ENCODE results near the gene KLK3.

The KLK3 gene

GRCh38 chr19:50869479-50869878, 14.8 kb downstream of the KLK3 start:
- TF ChIP-seq FOXP2 (optimal IDR thresholded peaks at IDR 0.05; ENCODE audit: control extremely low read depth, extremely low read length, insufficient read depth) (no peak), EZH2 (IDR thresholded peaks at IDR 0.05) (no peak), POLR2AphosphoS5 (IDR thresholded peaks at IDR 0.05; ENCODE audit: borderline replicate concordance, low read depth, low read length) (no peak)
- Histone ChIP-seq H3K9me3 (ENCODE audit: low read depth, low read length) (no peaks in the 10 kb centered on the region), H3K36me3 (ENCODE audit: insufficient read depth, low read length) (no peaks in the 10 kb centered on the region), H3K27ac (no peak overlapping the region), H3K4me3 (no peak overlapping the region), H3K9ac (ENCODE audit: insufficient read length) (no peak overlapping the region)
- DNase-seq (ENCODE audit: low read depth, low spot score) = no peak

GRCh38 chr19:50870417-50871089, 15.8 kb downstream of the KLK3 start:
- TF ChIP-seq EZH2 (IDR thresholded peaks at IDR 0.05) (no peak), FOXP2 (optimal IDR thresholded peaks at IDR 0.05; ENCODE audit: control extremely low read depth, extremely low read length, insufficient read depth) (no peak), POLR2AphosphoS5 (IDR thresholded peaks at IDR 0.05; ENCODE audit: borderline replicate concordance, low read depth, low read length) (no peak)
- DNase-seq (ENCODE audit: low read depth, low spot score) = no peak
- Histone ChIP-seq H3K9ac (ENCODE audit: insufficient read length) (no peak overlapping the region), H3K36me3 (ENCODE audit: insufficient read depth, low read length) (no peaks in the 10 kb centered on the region), H3K4me3 (no peak overlapping the region), H3K27ac (no peak overlapping the region), H3K9me3 (ENCODE audit: low read depth, low read length) (no peaks in the 10 kb centered on the region)

- Histone ChIP-seq H3K36me3 (ENCODE audit: insufficient read depth, low read length) (no peaks in the 10 kb centered on the region), H3K27ac (no peak within 1 kb of the TSS), H3K4me3 (no peak within 1 kb of the TSS), H3K9ac (ENCODE audit: insufficient read length) (no peak within 1 kb of the TSS), H3K9me3 (ENCODE audit: low read depth, low read length) (no peaks in the 10 kb centered on the region)
- TF ChIP-seq FOXP2 (optimal IDR thresholded peaks at IDR 0.05; ENCODE audit: control extremely low read depth, extremely low read length, insufficient read depth) = no peak
- no peak for TF ChIP-seq POLR2AphosphoS5 (IDR thresholded peaks at IDR 0.05; ENCODE audit: borderline replicate concordance, low read depth, low read length)
- no peak for TF ChIP-seq EZH2 (IDR thresholded peaks at IDR 0.05)
- no peak for DNase-seq (ENCODE audit: low read depth, low spot score)
Observed at GRCh38 chr19:50873056-50873455, 18.3 kb downstream of the KLK3 start, which contains the start of gene KLK2. TSS of gene KLK2 (plus strand) at chr19:50873439. CDS start at chr19:50873474, 35 bp downstream.

DNA sequence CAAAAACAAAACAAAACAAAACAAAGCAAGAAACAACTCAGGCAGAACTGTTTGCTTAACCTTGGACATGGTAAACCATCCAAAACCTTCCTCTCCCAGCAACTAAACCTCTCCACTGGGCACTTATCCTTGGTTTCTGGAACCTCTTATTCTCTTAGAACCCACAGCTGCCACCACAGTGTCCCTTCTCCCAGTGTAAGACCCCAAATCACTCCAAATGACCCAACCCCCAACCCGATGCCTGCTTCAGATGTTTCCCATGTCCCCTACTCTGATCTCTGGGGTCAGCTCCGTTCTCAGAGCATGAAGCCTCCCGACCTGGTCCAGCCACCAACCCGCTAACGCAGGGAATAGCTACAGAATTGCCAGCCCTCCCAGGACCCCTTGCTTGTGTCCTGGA, 19.5 kb downstream of the KLK3 start:
- no peak overlapping the region for H3K9ac ChIP-seq (ENCODE audit: insufficient read length)
- no peak for DNase-seq (ENCODE audit: low read depth, low spot score)
- H3K4me3 ChIP-seq = no peak overlapping the region
- H3K27ac ChIP-seq = no peak overlapping the region
- TF ChIP-seq POLR2AphosphoS5 (IDR thresholded peaks at IDR 0.05; ENCODE audit: borderline replicate concordance, low read depth, low read length) = no peak
- no peak for TF ChIP-seq EZH2 (IDR thresholded peaks at IDR 0.05)
- no peak for TF ChIP-seq FOXP2 (optimal IDR thresholded peaks at IDR 0.05; ENCODE audit: control extremely low read depth, extremely low read length, insufficient read depth)
- H3K36me3 ChIP-seq (ENCODE audit: insufficient read depth, low read length) = no peaks in the 10 kb centered on the region
- H3K9me3 ChIP-seq (ENCODE audit: low read depth, low read length) = no peaks in the 10 kb centered on the region

DNA sequence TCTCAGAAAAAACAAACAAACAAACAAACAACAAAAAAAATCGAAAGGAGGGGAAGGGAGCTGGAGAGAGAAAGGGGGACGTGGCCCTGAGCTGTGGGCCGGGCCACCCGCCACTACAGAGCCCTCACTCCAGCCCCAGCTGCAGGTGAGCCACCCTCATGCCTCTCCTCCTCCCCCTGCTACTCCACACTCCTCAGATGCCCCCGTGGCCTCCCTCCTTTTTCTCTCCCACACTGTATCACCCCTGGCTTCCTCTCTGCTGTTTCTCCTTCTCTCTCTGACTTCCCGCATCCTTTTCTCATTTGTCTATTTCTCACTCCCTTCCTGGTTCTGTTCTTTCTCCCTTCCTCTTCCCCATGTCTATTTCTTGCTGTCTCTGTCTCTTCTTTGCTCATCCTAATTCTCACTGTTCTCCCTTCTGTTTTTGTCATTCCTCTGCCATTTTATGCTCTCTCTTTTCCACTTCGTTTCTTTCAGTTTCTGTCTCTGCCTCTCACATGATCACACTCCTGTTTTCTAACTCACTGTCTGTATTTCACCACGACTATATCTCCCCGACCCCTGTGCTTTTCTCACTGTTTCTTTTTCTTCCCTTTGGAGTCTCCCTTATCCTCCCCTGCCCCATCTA, 21.2 kb downstream of the KLK3 start:
- Histone ChIP-seq H3K36me3 (ENCODE audit: insufficient read depth, low read length) (no peaks in the 10 kb centered on the region), H3K4me3 (no peak overlapping the region), H3K9me3 (ENCODE audit: low read depth, low read length) (no peaks in the 10 kb centered on the region), H3K27ac (no peak overlapping the region), H3K9ac (ENCODE audit: insufficient read length) (no peak overlapping the region)
- TF ChIP-seq FOXP2 (optimal IDR thresholded peaks at IDR 0.05; ENCODE audit: control extremely low read depth, extremely low read length, insufficient read depth) = no peak
- DNase-seq (ENCODE audit: low read depth, low spot score) = no peak

GRCh38 chr19:50876456-50876855, 21.7 kb downstream of the KLK3 start:
- Histone ChIP-seq H3K4me3 (no peak overlapping the region), H3K36me3 (ENCODE audit: insufficient read depth, low read length) (no peaks in the 10 kb centered on the region), H3K9me3 (ENCODE audit: low read depth, low read length) (no peaks in the 10 kb centered on the region), H3K27ac (no peak overlapping the region), H3K9ac (ENCODE audit: insufficient read length) (no peak overlapping the region)
- DNase-seq (ENCODE audit: low read depth, low spot score) = no peak
- TF ChIP-seq EZH2 (IDR thresholded peaks at IDR 0.05) (no peak), POLR2AphosphoS5 (IDR thresholded peaks at IDR 0.05; ENCODE audit: borderline replicate concordance, low read depth, low read length) (no peak), FOXP2 (optimal IDR thresholded peaks at IDR 0.05; ENCODE audit: control extremely low read depth, extremely low read length, insufficient read depth) (no peak)

- H3K9ac ChIP-seq (ENCODE audit: insufficient read length) = no peak overlapping the region
- TF ChIP-seq EZH2 (IDR thresholded peaks at IDR 0.05) (no peak), FOXP2 (optimal IDR thresholded peaks at IDR 0.05; ENCODE audit: control extremely low read depth, extremely low read length, insufficient read depth) (no peak), POLR2AphosphoS5 (IDR thresholded peaks at IDR 0.05; ENCODE audit: borderline replicate concordance, low read depth, low read length) (no peak)
Observed at GRCh38 chr19:50877338-50877737, 22.6 kb downstream of the KLK3 start.

DNA sequence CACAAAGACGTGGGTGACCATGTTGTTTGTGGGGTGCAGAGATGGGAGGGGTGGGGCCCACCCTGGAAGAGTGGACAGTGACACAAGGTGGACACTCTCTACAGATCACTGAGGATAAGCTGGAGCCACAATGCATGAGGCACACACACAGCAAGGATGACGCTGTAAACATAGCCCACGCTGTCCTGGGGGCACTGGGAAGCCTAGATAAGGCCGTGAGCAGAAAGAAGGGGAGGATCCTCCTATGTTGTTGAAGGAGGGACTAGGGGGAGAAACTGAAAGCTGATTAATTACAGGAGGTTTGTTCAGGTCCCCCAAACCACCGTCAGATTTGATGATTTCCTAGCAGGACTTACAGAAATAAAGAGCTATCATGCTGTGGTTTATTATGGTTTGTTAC, 24.1 kb downstream of the KLK3 start:
- H3K27ac ChIP-seq = no peak overlapping the region
- no peak for DNase-seq (ENCODE audit: low read depth, low spot score)
- H3K9me3 ChIP-seq (ENCODE audit: low read depth, low read length) = no peaks in the 10 kb centered on the region
- TF ChIP-seq POLR2AphosphoS5 (IDR thresholded peaks at IDR 0.05; ENCODE audit: borderline replicate concordance, low read depth, low read length) = no peak
- no peak for TF ChIP-seq FOXP2 (optimal IDR thresholded peaks at IDR 0.05; ENCODE audit: control extremely low read depth, extremely low read length, insufficient read depth)
- no peak for TF ChIP-seq EZH2 (IDR thresholded peaks at IDR 0.05)
- H3K9ac ChIP-seq (ENCODE audit: insufficient read length) = no peak overlapping the region
- H3K36me3 ChIP-seq (ENCODE audit: insufficient read depth, low read length) = no peaks in the 10 kb centered on the region
- H3K4me3 ChIP-seq = no peak overlapping the region

More at GRCh38 chr19:50877338-50877737, 22.6 kb downstream of the KLK3 start:
- no peak overlapping the region for H3K27ac ChIP-seq
- H3K9me3 ChIP-seq (ENCODE audit: low read depth, low read length) = no peaks in the 10 kb centered on the region
- no peaks in the 10 kb centered on the region for H3K36me3 ChIP-seq (ENCODE audit: insufficient read depth, low read length)
- DNase-seq (ENCODE audit: low read depth, low spot score) = no peak
- no peak overlapping the region for H3K4me3 ChIP-seq
